WTC11 (cell line): ENCODE data around the gene MDM4.

Source experiments
- FOXJ3 ChIP-seq: sonication (generic); formaldehyde crosslinking; IDR thresholded peaks from 2 replicates; pipeline ENCODE4 v1.9.0; 2021; ENCODE audit warnings: missing genetic modification reagents, mild to moderate bottlenecking, borderline replicate concordance
- KAT7 ChIP-seq: sonication (generic); formaldehyde crosslinking; IDR thresholded peaks from 2 replicates; pipeline ENCODE4 v1.8.1; 2023; ENCODE audit warnings: missing genetic modification reagents, mild to moderate bottlenecking, borderline replicate concordance
- TCF7 ChIP-seq: sonication (generic); formaldehyde crosslinking; IDR thresholded peaks from 2 replicates; pipeline ENCODE4 v1.8.0; 2022; ENCODE audit warnings: mild to moderate bottlenecking, low read depth, missing genetic modification reagents, moderate library complexity
- ZNF317 ChIP-seq: sonication (generic); formaldehyde crosslinking; IDR thresholded peaks from 2 replicates; pipeline ENCODE4 v1.8.1; 2023; ENCODE audit warnings: low read depth, mild to moderate bottlenecking, moderate library complexity, missing genetic modification reagents, borderline replicate concordance
- TF ChIP-seq, protein P1 (sequence below): fragments of 200-600 bp; IDR thresholded peaks from 2 replicates; pipeline ENCODE4 v1.8.0; 2022; ENCODE audit warnings: antibody characterized with exemption
- TF ChIP-seq, protein P2 (sequence below): sonication (generic); formaldehyde crosslinking; IDR thresholded peaks from 2 replicates; pipeline ENCODE4 v1.8.0; 2022; ENCODE audit warnings: mild to moderate bottlenecking, missing genetic modification reagents
- TF ChIP-seq, protein P3 (sequence below): sonication (generic); formaldehyde crosslinking; IDR thresholded peaks from 2 replicates; pipeline ENCODE4 v1.8.1; 2023; ENCODE audit warnings: mild to moderate bottlenecking, missing genetic modification reagents, moderate library complexity
- TF ChIP-seq, protein P4 (sequence below): sonication (generic); formaldehyde crosslinking; IDR thresholded peaks from 2 replicates; pipeline ENCODE4 v1.8.1; 2022; ENCODE audit warnings: low read depth, missing genetic modification reagents, borderline replicate concordance

DNA sequence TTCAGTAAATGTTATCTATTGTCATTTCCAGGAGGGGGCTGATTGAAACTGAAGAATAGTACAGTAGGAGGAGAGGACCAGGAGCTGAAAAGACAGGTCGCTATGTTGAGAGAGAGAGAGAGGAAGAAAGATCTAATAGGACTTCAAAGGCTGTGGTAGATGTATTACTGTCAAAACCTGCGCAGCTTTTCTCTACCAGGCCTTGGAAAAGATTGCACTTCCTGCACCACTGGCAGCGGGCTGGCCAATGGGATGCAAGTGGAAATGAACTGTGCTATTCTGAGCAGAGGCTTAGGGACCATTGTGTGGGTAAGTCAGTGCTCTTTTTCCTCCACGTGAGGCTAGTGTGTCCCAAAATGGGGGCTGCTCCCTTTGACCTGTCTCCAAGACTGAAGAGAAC lies 47.1 kb downstream of the MDM4 start:
- TF ChIP-seq, protein P1, sequence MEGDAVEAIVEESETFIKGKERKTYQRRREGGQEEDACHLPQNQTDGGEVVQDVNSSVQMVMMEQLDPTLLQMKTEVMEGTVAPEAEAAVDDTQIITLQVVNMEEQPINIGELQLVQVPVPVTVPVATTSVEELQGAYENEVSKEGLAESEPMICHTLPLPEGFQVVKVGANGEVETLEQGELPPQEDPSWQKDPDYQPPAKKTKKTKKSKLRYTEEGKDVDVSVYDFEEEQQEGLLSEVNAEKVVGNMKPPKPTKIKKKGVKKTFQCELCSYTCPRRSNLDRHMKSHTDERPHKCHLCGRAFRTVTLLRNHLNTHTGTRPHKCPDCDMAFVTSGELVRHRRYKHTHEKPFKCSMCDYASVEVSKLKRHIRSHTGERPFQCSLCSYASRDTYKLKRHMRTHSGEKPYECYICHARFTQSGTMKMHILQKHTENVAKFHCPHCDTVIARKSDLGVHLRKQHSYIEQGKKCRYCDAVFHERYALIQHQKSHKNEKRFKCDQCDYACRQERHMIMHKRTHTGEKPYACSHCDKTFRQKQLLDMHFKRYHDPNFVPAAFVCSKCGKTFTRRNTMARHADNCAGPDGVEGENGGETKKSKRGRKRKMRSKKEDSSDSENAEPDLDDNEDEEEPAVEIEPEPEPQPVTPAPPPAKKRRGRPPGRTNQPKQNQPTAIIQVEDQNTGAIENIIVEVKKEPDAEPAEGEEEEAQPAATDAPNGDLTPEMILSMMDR = no peak
- TF ChIP-seq, protein P2, sequence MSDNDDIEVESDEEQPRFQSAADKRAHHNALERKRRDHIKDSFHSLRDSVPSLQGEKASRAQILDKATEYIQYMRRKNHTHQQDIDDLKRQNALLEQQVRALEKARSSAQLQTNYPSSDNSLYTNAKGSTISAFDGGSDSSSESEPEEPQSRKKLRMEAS (CRISPR knock-in tag) = no peak
- TF ChIP-seq FOXJ3 (CRISPR knock-in tag) (no peak), TCF7 (no peak), ZNF317 (CRISPR knock-in tag) (no peak), KAT7 (CRISPR knock-in tag) (no peak)
- TF ChIP-seq, protein P3, sequence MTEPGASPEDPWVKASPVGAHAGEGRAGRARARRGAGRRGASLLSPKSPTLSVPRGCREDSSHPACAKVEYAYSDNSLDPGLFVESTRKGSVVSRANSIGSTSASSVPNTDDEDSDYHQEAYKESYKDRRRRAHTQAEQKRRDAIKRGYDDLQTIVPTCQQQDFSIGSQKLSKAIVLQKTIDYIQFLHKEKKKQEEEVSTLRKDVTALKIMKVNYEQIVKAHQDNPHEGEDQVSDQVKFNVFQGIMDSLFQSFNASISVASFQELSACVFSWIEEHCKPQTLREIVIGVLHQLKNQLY (CRISPR knock-in tag) = no peak
- TF ChIP-seq, protein P4, sequence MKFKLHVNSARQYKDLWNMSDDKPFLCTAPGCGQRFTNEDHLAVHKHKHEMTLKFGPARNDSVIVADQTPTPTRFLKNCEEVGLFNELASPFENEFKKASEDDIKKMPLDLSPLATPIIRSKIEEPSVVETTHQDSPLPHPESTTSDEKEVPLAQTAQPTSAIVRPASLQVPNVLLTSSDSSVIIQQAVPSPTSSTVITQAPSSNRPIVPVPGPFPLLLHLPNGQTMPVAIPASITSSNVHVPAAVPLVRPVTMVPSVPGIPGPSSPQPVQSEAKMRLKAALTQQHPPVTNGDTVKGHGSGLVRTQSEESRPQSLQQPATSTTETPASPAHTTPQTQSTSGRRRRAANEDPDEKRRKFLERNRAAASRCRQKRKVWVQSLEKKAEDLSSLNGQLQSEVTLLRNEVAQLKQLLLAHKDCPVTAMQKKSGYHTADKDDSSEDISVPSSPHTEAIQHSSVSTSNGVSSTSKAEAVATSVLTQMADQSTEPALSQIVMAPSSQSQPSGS = no peak
